Endothelial cell of umbilical vein (primary cell): ENCODE measurements around the gene IPO4. TPM values are rescaled to one million over a fixed set of nuclear protein-coding genes. Genes with fewer than 3 reads are reported as not detected.
"Not testable (repeated sequence)": the region's sequence is repeated elsewhere in the genome, so short reads cannot be mapped to it uniquely, and the experiment has no call there.

Source experiments
- BruUV-seq: library from RNA; stranded (reverse); fragments of 400-500 nt; replicated peaks from 2 replicates; lab custom pipeline; 2021; lab: Mats Ljungman, UMichigan
- CTCF ChIA-PET: fragments of 300-600, 350-600 bp; sonication (Branson Sonifier 250); formaldehyde crosslinking; loops from one replicate; lab custom pipeline; 2021; ENCODE audit warnings: antibody characterized with exemption, inconsistent platforms; lab: Charles Lee
- POLR2A ChIA-PET: fragments of 300-600, 350-600 bp; sonication (Branson Sonifier 250); formaldehyde crosslinking; loops from one replicate; lab custom pipeline; 2021; ENCODE audit warnings: antibody characterized with exemption, inconsistent platforms; lab: Charles Lee
- DNase-seq: peaks from one replicate; pipeline ENCODE4 v3.0.0-alpha.2; 2011; ENCODE audit warnings: low read depth, low spot score
- FAIRE-seq: peaks from 2 replicates; lab custom pipeline; 2011; peaks lifted over from hg19 to GRCh38; lab: Jason Lieb, UNC
- H2AFZ ChIP-seq: 2 replicates; pipeline ENCODE4 v1.6.0; 2012; ENCODE audit warnings: low read depth, low read length, control low read depth, inconsistent platforms
- H3K27ac ChIP-seq: 2 replicates; pipeline ENCODE4 v1.5.1; 2011; ENCODE audit warnings: low read depth, mild to moderate bottlenecking, control low read depth, low read length, moderate library complexity; ENCODE audit not compliant: insufficient read depth
- H3K27me3 ChIP-seq, 2 experiments: 2 replicates each; pipeline versions ENCODE4 v1.6.0 to v1.6.1; 2011; ENCODE audit warnings: low read length in 2 of 2, mixed read lengths in 1 of 2; ENCODE audit not compliant: control insufficient read depth in 2 of 2, insufficient read depth in 2 of 2
- H3K36me3 ChIP-seq, 2 experiments: 2 replicates in 1 of 2; 3 replicates in 1 of 2; pipeline ENCODE4 v1.5.1; 2011; ENCODE audit warnings: low read length in 2 of 2, mild to moderate bottlenecking in 1 of 2, moderate library complexity in 1 of 2; ENCODE audit not compliant: control insufficient read depth in 2 of 2, insufficient read depth in 2 of 2; ENCODE audit errors: extremely low read depth in 1 of 2
- H3K4me1 ChIP-seq: 3 replicates; pipeline ENCODE4 v1.5.1; 2011; ENCODE audit warnings: mild to moderate bottlenecking, low read length; ENCODE audit not compliant: control insufficient read depth, insufficient read depth; ENCODE audit errors: extremely low read depth
- H3K4me2 ChIP-seq: 2 replicates; pipeline ENCODE4 v1.6.1; 2011; ENCODE audit warnings: low read length, control low read depth, mixed read lengths; ENCODE audit not compliant: insufficient read depth
- H3K4me3 ChIP-seq, 3 experiments: fragments of 200-600 bp in 1 of 3; sonication (generic), shearing (Covaris generic) in 1 of 3; replicated peaks in 1 of 3; 2 replicates each; pipeline ENCODE4 v1.5.1; 2011 to 2016; ENCODE audit warnings: control low read depth in 3 of 3, low read length in 3 of 3, mild to moderate bottlenecking in 2 of 3, inconsistent platforms in 1 of 3, low read depth in 1 of 3, moderate library complexity in 1 of 3; ENCODE audit not compliant: insufficient read depth in 1 of 3
- H3K79me2 ChIP-seq: 2 replicates; pipeline ENCODE4 v1.6.0; 2012; ENCODE audit warnings: low read length, inconsistent platforms; ENCODE audit not compliant: control insufficient read depth, insufficient read depth
- H3K9ac ChIP-seq: replicated peaks from 2 replicates; pipeline ENCODE3; 2011; ENCODE audit warnings: low read length, control low read depth; ENCODE audit not compliant: insufficient read depth; ENCODE audit errors: extremely low read depth
- H3K9me1 ChIP-seq: replicated peaks from 3 replicates; pipeline ENCODE4 v1.6.0; 2011; ENCODE audit warnings: mild to moderate bottlenecking, low read length; ENCODE audit not compliant: control insufficient read depth, insufficient read depth; ENCODE audit errors: extremely low read depth
- H3K9me3 ChIP-seq: replicated peaks from 2 replicates; pipeline ENCODE4 v1.5.1; 2012; ENCODE audit warnings: low read length, inconsistent platforms; ENCODE audit not compliant: control insufficient read depth, insufficient read depth
- H4K20me1 ChIP-seq: replicated peaks from 2 replicates; pipeline ENCODE3; 2011; ENCODE audit warnings: mild to moderate bottlenecking, low read length; ENCODE audit not compliant: control insufficient read depth, insufficient read depth; ENCODE audit errors: extremely low read depth
- CTCF ChIP-seq, 2 donors: IDR thresholded peaks; 1 replicate in 1 of 2; 2 replicates in 1 of 2; pipeline ENCODE4 v1.5.1; 2011; ENCODE audit warnings: low read length in 2 of 2, mild to moderate bottlenecking in 2 of 2, moderate library complexity in 2 of 2, control low read depth in 1 of 2, inconsistent platforms in 1 of 2, low read depth in 1 of 2; ENCODE audit not compliant: insufficient read depth in 1 of 2; ENCODE audit errors: extremely low read depth in 1 of 2
- EZH2 ChIP-seq: IDR thresholded peaks from 2 replicates; pipeline ENCODE4 v1.6.1; 2012; ENCODE audit warnings: borderline replicate concordance, low read depth, mild to moderate bottlenecking, moderate library complexity, low read length, inconsistent platforms; ENCODE audit not compliant: severe bottlenecking
- FOS ChIP-seq: IDR thresholded peaks from 2 replicates; pipeline ENCODE4 v1.6.1; 2011; ENCODE audit warnings: mild to moderate bottlenecking, low read length, moderate library complexity, borderline replicate concordance; ENCODE audit not compliant: insufficient read depth
- GATA2 ChIP-seq: IDR thresholded peaks from 2 replicates; pipeline ENCODE4 v1.7.0; 2011; ENCODE audit warnings: low read depth, mild to moderate bottlenecking, moderate library complexity, mixed read lengths, low read length; ENCODE audit not compliant: insufficient read length, insufficient read depth
- JUN ChIP-seq: IDR thresholded peaks from 2 replicates; pipeline ENCODE4 v1.6.1; 2011; ENCODE audit warnings: borderline replicate concordance, low read depth; ENCODE audit not compliant: insufficient read length, insufficient read depth
- MAX ChIP-seq: IDR thresholded peaks from 2 replicates; pipeline ENCODE4 v1.6.1; 2011; ENCODE audit not compliant: insufficient read depth, insufficient read length
- MYC ChIP-seq: IDR thresholded peaks from one replicate; pipeline ENCODE4 v1.6.1; 2011; ENCODE audit warnings: mild to moderate bottlenecking, low read depth, low read length
- POLR2A ChIP-seq: IDR thresholded peaks from 2 replicates; pipeline ENCODE4 v1.6.1; 2012; ENCODE audit warnings: low read depth, mild to moderate bottlenecking, control low read depth, low read length
- dilution Hi-C: fragments of 300-500 bp; cut with MboI; formaldehyde crosslinking; loops from one replicate; pipeline ENCODE4 v1.15.0; 2019; ENCODE audit warnings: low sequenced_read_pairs; ENCODE audit not compliant: extremely low pct_ligation_motif_present
- intact Hi-C: fragments of 100-400 bp; cut with micrococcal nuclease; formaldehyde crosslinking; loops from one replicate; pipeline ENCODE4 v1.10.0; 2022
- polyA plus RNA-seq, 4 experiments: library from polyadenylated mRNA; depleted of rRNA in 3 of 4; stranded (reverse) in 3 of 4; unstranded in 1 of 4; fragments of >200 nt; gene quantifications; 2 replicates each; pipeline versions ENCODE4 v1.2.1 to v1.2.3, GENCODE V29; 2011 to 2012; ENCODE audit warnings: missing spikeins in 1 of 4
- total RNA-seq: library from RNA; stranded (reverse); gene quantifications from 2 replicates; pipeline ENCODE4 v1.2.3, GENCODE V29; 2021

IPO4 gene
- total and polyA plus RNA-seq, 2 donors (not counting 3 experiments of a cell fraction or from before 2014, with no cell fraction given): 24.6 to 66.5 TPM

GRCh38 chr14:24204163-24205146 is 15.8 kb upstream of the IPO4 start:
- Histone ChIP-seq H3K79me2 (no peaks in the 10 kb centered on the region), H2AFZ (no peak overlapping the region), H3K9me3 (no peaks in the 10 kb centered on the region), H3K4me3 (no peak overlapping the region), H3K9ac (no peak overlapping the region), H3K27ac (no peak overlapping the region), H3K36me3 (peaks cover 6 to 22% of the 10 kb centered on the region in 2 experiments), H4K20me1 (no peaks in the 10 kb centered on the region), H3K27me3 (no peaks in the 10 kb centered on the region), H3K9me1 (no peaks in the 10 kb centered on the region), H3K4me2 (no peak overlapping the region), H3K4me1 (no peaks in the 10 kb centered on the region)
- no peak for TF ChIP-seq JUN
- no peak for TF ChIP-seq EZH2
- TF ChIP-seq GATA2: no peak
- TF ChIP-seq POLR2A: no peak
- TF ChIP-seq CTCF (IDR thresholded peaks at IDR 0.05; ENCODE audit: extremely low read depth in 1 of 2, insufficient read depth in 1 of 2, low read depth in 1 of 2, low read length in 2 of 2): no peak
- TF ChIP-seq FOS: no peak
- no peak for TF ChIP-seq MAX
- no peak for TF ChIP-seq MYC
- DNase-seq (no peak), FAIRE-seq (no peak)
- ChIA-PET CTCF (no interaction called here), POLR2A (no interaction called here)
- no TSS peak for BruUV-seq
- intact Hi-C loops (no loop called here), dilution Hi-C loops (no loop called here)

- BruUV-seq, FAIRE-seq, H3K27me3 ChIP-seq, H3K4me1 ChIP-seq, H3K9ac ChIP-seq, H3K4me3 ChIP-seq, dilution Hi-C loops, H4K20me1 ChIP-seq, H3K27ac ChIP-seq, H3K4me2 ChIP-seq, intact Hi-C loops, DNase-seq, H3K9me1 ChIP-seq, H3K79me2 ChIP-seq, H3K9me3 ChIP-seq, H2AFZ ChIP-seq: not testable (repeated sequence)
- H3K36me3 ChIP-seq: peaks cover 6 to 22% of the 10 kb centered on the region in 2 experiments
- ChIA-PET POLR2A (interaction anchor here (0.7 kb wide), 1 partner anchor 1275 kb away, joined by 4 read pairs; no protein-coding TSS in a partner anchor), CTCF (interaction anchor here (0.8 kb wide), 1 partner anchor 12 kb away, joined by 3 read pairs; no protein-coding TSS in a partner anchor)
Observed at GRCh38 chr14:24203249-24203886, 14.8 kb upstream of the IPO4 start.
